Measurements from ENCODE around the gene FKRP. TPM values are rescaled to one million over a fixed set of nuclear protein-coding genes. Genes with fewer than 3 reads are reported as not detected.
"Not testable (repeated sequence)": the region's sequence is repeated elsewhere in the genome, so short reads cannot be mapped to it uniquely, and the experiment has no call there.

Gene FKRP
- total and polyA plus RNA-seq, 4 experiments from 2014 or later: 3.0 to 28.9 (median 15.1) TPM

DNA sequence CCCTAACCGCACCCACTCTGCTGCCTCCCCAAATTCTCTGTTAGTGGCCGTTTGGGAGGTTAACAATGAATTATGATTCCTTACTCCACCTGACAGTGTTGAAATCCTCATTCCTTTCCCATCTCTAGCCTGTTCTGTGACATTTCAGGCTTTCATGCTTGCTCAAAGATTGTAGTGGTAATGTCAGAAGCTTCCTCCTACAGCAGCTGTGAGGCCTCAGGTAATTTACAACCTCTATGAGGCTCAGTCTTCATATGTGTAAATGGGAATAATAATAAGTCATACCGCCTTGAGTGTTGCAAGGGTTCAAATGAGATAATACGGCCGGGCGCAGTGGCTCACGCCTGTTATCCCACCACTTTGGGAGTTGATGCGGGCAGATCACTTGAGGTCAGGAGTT lies 43.5 kb downstream of the FKRP start:
- Histone ChIP-seq H3K27me3 (ENCODE audit: insufficient read depth, low read length) (no peaks in the 10 kb centered on the region), H3K9me3 (ENCODE audit: control insufficient read depth in 1 of 2, low read length in 2 of 2) (no peaks in the 10 kb centered on the region), H3K4me3 (ENCODE audit: low read length in 2 of 2) (no peak overlapping the region), H3K27ac (ENCODE audit: low read depth, low read length) (peak overlapping the region; percentile 75), H3K4me1 (ENCODE audit: insufficient read depth, low read length) (peaks cover 51% of the 10 kb centered on the region), H3K36me3 (ENCODE audit: insufficient read depth, low read length) (no peaks in the 10 kb centered on the region)
- Mint-ChIP-seq H3K36me3 (peaks cover 0 to 20% of the 10 kb centered on the region in 2 donors), H3K9me3 (peaks cover 0 to 2% (median 0%) of the 10 kb centered on the region in 8 donors), H3K27me3 (no peaks in the 10 kb centered on the region), H3K27ac (peak overlapping the region in 6 of 7 donors; percentile 32 to 99 (median 90)), H3K4me1 (peaks cover 33 to 68% (median 46%) of the 10 kb centered on the region in 4 donors), H3K4me3 (peak overlapping the region in 4 of 8 donors; percentile 25 to 97 (median 90))
- ChIA-PET POLR2A (ENCODE audit: partially characterized antibody) (interaction anchor here (0.9 to 6.4 kb wide), 6 partner anchors 13 to 324 kb away, joined by 3 to 50 read pairs (median 4); partner anchors contain the start of genes CALM3, PRKD2 and ZC3H4), CTCF (ENCODE audit: partially characterized antibody) (interaction anchor here (2.2 to 2.4 kb wide), 2 partner anchors 22 to 51 kb away, joined by 7 to 9 read pairs; no protein-coding TSS in a partner anchor)
- intact Hi-C loops (cut with micrococcal nuclease): loop anchor here (2.0 to 10.0 kb wide), 3 partner anchors 31 to 465 kb away; partner anchors contain the start of genes CCDC9 and PRKD2
- no peak for DNase-seq

- H3K9me3 Mint-ChIP-seq: peaks cover 0 to 2% (median 0%) of the 10 kb centered on the region in 8 donors
- Histone ChIP-seq H3K9me3 (ENCODE audit: control insufficient read depth in 1 of 2, low read length in 2 of 2) (no peaks in the 10 kb centered on the region), H3K36me3 (ENCODE audit: insufficient read depth, low read length) (no peaks in the 10 kb centered on the region), H3K4me1 (ENCODE audit: insufficient read depth, low read length) (peaks cover 29% of the 10 kb centered on the region), H3K27ac (ENCODE audit: low read depth, low read length) (no peak overlapping the region), H3K27me3 (ENCODE audit: insufficient read depth, low read length) (no peaks in the 10 kb centered on the region), H3K4me3 (ENCODE audit: low read length in 2 of 2) (no peak overlapping the region)
- ChIA-PET POLR2A (ENCODE audit: partially characterized antibody) (interaction anchor here (1.2 kb wide), 2 partner anchors 30 to 482 kb away, joined by 3 to 4 read pairs; no protein-coding TSS in a partner anchor), CTCF (ENCODE audit: partially characterized antibody) (interaction anchor here (1.7 to 2.3 kb wide), 2 partner anchors 26 to 34 kb away, joined by 4 to 14 read pairs; no protein-coding TSS in a partner anchor)
- H3K27me3 Mint-ChIP-seq: no peaks in the 10 kb centered on the region
- H3K4me1 Mint-ChIP-seq: peaks cover 16 to 43% (median 25%) of the 10 kb centered on the region in 4 donors
- peak overlapping the region; percentile 30 to 73 (median 42) for H3K4me3 Mint-ChIP-seq
- H3K36me3 Mint-ChIP-seq: peaks cover 0 to 6% of the 10 kb centered on the region in 2 donors
- peak; percentile 64 to 80 (median 76) for DNase-seq
- intact Hi-C loops (cut with micrococcal nuclease): no loop called here
- peak overlapping the region; percentile 67 to 93 (median 85) for H3K27ac Mint-ChIP-seq
Measured at GRCh38 chr19:46791944-46792343, 46.1 kb downstream of the FKRP start.

DNA sequence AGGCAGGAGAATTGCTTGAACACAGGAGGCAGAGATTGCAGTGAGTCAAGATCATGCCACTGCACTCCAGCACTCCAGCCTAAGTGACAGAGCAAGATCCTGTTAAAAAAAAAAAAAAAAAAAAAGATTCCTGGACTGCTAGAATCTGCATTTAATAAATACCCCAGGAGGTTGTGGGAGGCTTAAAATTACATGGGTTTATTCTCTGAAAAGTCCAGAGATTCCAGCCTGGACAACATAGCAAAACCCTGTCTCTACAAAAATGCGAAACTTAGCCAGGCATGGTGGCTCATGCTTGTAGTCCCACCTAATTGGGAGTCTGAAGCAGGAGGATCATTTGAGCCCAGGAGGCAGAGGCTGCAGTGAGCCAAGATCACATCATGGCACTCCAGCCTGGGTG lies 52.0 kb downstream of the FKRP start:
- Mint-ChIP-seq H3K36me3 (no peaks in the 10 kb centered on the region), H3K4me3 (no peak overlapping the region), H3K27ac (no peak overlapping the region), H3K4me1 (no peaks in the 10 kb centered on the region), H3K9me3 (no peaks in the 10 kb centered on the region), H3K27me3 (no peaks in the 10 kb centered on the region)
- Histone ChIP-seq H3K9me3 (ENCODE audit: control insufficient read depth in 1 of 2, low read length in 2 of 2) (no peaks in the 10 kb centered on the region), H3K4me3 (ENCODE audit: low read length in 2 of 2) (no peak overlapping the region), H3K27me3 (ENCODE audit: insufficient read depth, low read length) (no peaks in the 10 kb centered on the region), H3K27ac (ENCODE audit: low read depth, low read length) (no peak overlapping the region), H3K4me1 (ENCODE audit: insufficient read depth, low read length) (no peaks in the 10 kb centered on the region), H3K36me3 (ENCODE audit: insufficient read depth, low read length) (no peaks in the 10 kb centered on the region)
- intact Hi-C loops (cut with micrococcal nuclease): no loop called here
- POLR2A ChIA-PET (ENCODE audit: partially characterized antibody): interaction anchor here (1.3 kb wide), 1 partner anchor 18 kb away, joined by 3 read pairs; no protein-coding TSS in a partner anchor
- CTCF ChIA-PET (ENCODE audit: partially characterized antibody): no interaction called here
- DNase-seq: no peak

GRCh38 chr19:46798713-46799112 lies 52.9 kb downstream of the FKRP start:
- H3K36me3 Mint-ChIP-seq: no peaks in the 10 kb centered on the region
- Histone ChIP-seq H3K36me3 (ENCODE audit: insufficient read depth, low read length) (no peaks in the 10 kb centered on the region), H3K4me1 (ENCODE audit: insufficient read depth, low read length) (no peaks in the 10 kb centered on the region), H3K27me3 (ENCODE audit: insufficient read depth, low read length) (no peaks in the 10 kb centered on the region), H3K4me3 (ENCODE audit: low read length in 2 of 2) (no peak overlapping the region), H3K27ac (ENCODE audit: low read depth, low read length) (no peak overlapping the region), H3K9me3 (ENCODE audit: control insufficient read depth in 1 of 2, low read length in 2 of 2) (no peaks in the 10 kb centered on the region)
- ChIA-PET POLR2A (ENCODE audit: partially characterized antibody) (no interaction called here), CTCF (ENCODE audit: partially characterized antibody) (interaction anchor here (1.0 to 1.4 kb wide), 3 partner anchors 10 to 94 kb away, joined by 3 to 5 read pairs (median 3); partner anchors contain the start of gene SLC1A5)
- peak overlapping the region in 1 of 7 donors; percentile 63 for H3K27ac Mint-ChIP-seq
- H3K4me3 Mint-ChIP-seq: no peak overlapping the region
- no peaks in the 10 kb centered on the region for H3K9me3 Mint-ChIP-seq
- no peak for DNase-seq
- H3K4me1 Mint-ChIP-seq: no peaks in the 10 kb centered on the region
- intact Hi-C loops (cut with micrococcal nuclease): no loop called here
- H3K27me3 Mint-ChIP-seq: no peaks in the 10 kb centered on the region

GRCh38 chr19:46802152-46802551 lies 56.3 kb downstream of the FKRP start:
- intact Hi-C loops (cut with micrococcal nuclease): no loop called here
- ChIA-PET CTCF (ENCODE audit: partially characterized antibody) (no interaction called here), POLR2A (ENCODE audit: partially characterized antibody) (no interaction called here)
- Histone ChIP-seq H3K36me3 (ENCODE audit: insufficient read depth, low read length) (no peaks in the 10 kb centered on the region), H3K4me3 (ENCODE audit: low read length in 2 of 2) (no peak overlapping the region), H3K27ac (ENCODE audit: low read depth, low read length) (no peak overlapping the region), H3K27me3 (ENCODE audit: insufficient read depth, low read length) (no peaks in the 10 kb centered on the region), H3K4me1 (ENCODE audit: insufficient read depth, low read length) (no peaks in the 10 kb centered on the region), H3K9me3 (ENCODE audit: control insufficient read depth in 1 of 2, low read length in 2 of 2) (no peaks in the 10 kb centered on the region)
- H3K27ac Mint-ChIP-seq: no peak overlapping the region
- no peak overlapping the region for H3K4me3 Mint-ChIP-seq
- no peaks in the 10 kb centered on the region for H3K4me1 Mint-ChIP-seq
- H3K36me3 Mint-ChIP-seq: no peaks in the 10 kb centered on the region
- H3K9me3 Mint-ChIP-seq: no peaks in the 10 kb centered on the region
- H3K27me3 Mint-ChIP-seq: no peaks in the 10 kb centered on the region
- no peak for DNase-seq

- H3K27ac ChIP-seq (ENCODE audit: low read depth, low read length): no peak overlapping the region
- CTCF ChIA-PET (ENCODE audit: partially characterized antibody): interaction anchor here (1.0 kb wide), 1 partner anchor 37 kb away, joined by 6 read pairs; no protein-coding TSS in a partner anchor
- no peak overlapping the region for H3K27ac Mint-ChIP-seq
- H3K36me3 Mint-ChIP-seq: no peaks in the 10 kb centered on the region
- no peaks in the 10 kb centered on the region for H3K9me3 Mint-ChIP-seq
- H3K4me3 ChIP-seq (ENCODE audit: low read length in 2 of 2): no peak overlapping the region
- H3K27me3 Mint-ChIP-seq: no peaks in the 10 kb centered on the region
- intact Hi-C loops (cut with micrococcal nuclease): no loop called here
- DNase-seq: no peak
- no peaks in the 10 kb centered on the region for H3K4me1 ChIP-seq (ENCODE audit: insufficient read depth, low read length)
- POLR2A ChIA-PET (ENCODE audit: partially characterized antibody): no interaction called here
- H3K4me1 Mint-ChIP-seq: no peaks in the 10 kb centered on the region
- no peaks in the 10 kb centered on the region for H3K9me3 ChIP-seq (ENCODE audit: control insufficient read depth in 1 of 2, low read length in 2 of 2)
- H3K27me3 ChIP-seq (ENCODE audit: insufficient read depth, low read length): no peaks in the 10 kb centered on the region
- H3K36me3 ChIP-seq (ENCODE audit: insufficient read depth, low read length): no peaks in the 10 kb centered on the region
- H3K4me3 Mint-ChIP-seq: no peak overlapping the region
Measured at GRCh38 chr19:46803555-46803954, 57.7 kb downstream of the FKRP start.

- H3K27me3 Mint-ChIP-seq: not testable (repeated sequence)
- CTCF ChIA-PET (ENCODE audit: partially characterized antibody): interaction anchor here (0.7 to 2.6 kb wide), 5 partner anchors 17 to 545 kb away, joined by 3 to 13 read pairs (median 5); partner anchors contain the start of gene DHX34
Measured at GRCh38 chr19:46804432-46804831, 58.6 kb downstream of the FKRP start.

More at GRCh38 chr19:46804432-46804831, 58.6 kb downstream of the FKRP start:
- H3K36me3 Mint-ChIP-seq; H3K4me3 Mint-ChIP-seq; H3K9me3 Mint-ChIP-seq; POLR2A ChIA-PET (ENCODE audit: partially characterized antibody); DNase-seq; H3K27me3 ChIP-seq (ENCODE audit: insufficient read depth, low read length); H3K27ac ChIP-seq (ENCODE audit: low read depth, low read length); H3K4me3 ChIP-seq (ENCODE audit: low read length in 2 of 2); intact Hi-C loops (cut with micrococcal nuclease); H3K4me1 Mint-ChIP-seq; H3K9me3 ChIP-seq (ENCODE audit: control insufficient read depth in 1 of 2, low read length in 2 of 2); H3K4me1 ChIP-seq (ENCODE audit: insufficient read depth, low read length); H3K27ac Mint-ChIP-seq; H3K36me3 ChIP-seq (ENCODE audit: insufficient read depth, low read length): not testable (repeated sequence)
